Measurements from ENCODE around the gene CDH23.

Gene CDH23

GRCh38 chr10:71687480-71687879, 290.8 kb downstream of the CDH23 start:
- no peak for DNase-seq (ENCODE audit: low read depth in 1 of 2, low spot score in 1 of 2)
- in situ Hi-C loops (cut with HindIII; ENCODE audit: low pct_unique_long_range_greater_than_20kb, low sequenced_read_pairs) = no loop called here
- TF ChIP-seq JUND (IDR thresholded peaks at IDR 0.05; ENCODE audit: low read depth) = no peak

- in situ Hi-C loops (cut with HindIII; ENCODE audit: low pct_unique_long_range_greater_than_20kb, low sequenced_read_pairs) = no loop called here
- DNase-seq (ENCODE audit: low read depth in 1 of 2, low spot score in 1 of 2) = no peak
- TF ChIP-seq JUND (IDR thresholded peaks at IDR 0.05; ENCODE audit: low read depth) = no peak
Observed at GRCh38 chr10:71688256-71688655, 291.5 kb downstream of the CDH23 start.

GRCh38 chr10:71690094-71690720, 293.5 kb downstream of the CDH23 start:
- TF ChIP-seq JUND (IDR thresholded peaks at IDR 0.05; ENCODE audit: low read depth) = no peak
- no peak for DNase-seq (ENCODE audit: low read depth in 1 of 2, low spot score in 1 of 2)
- in situ Hi-C loops (cut with HindIII; ENCODE audit: low pct_unique_long_range_greater_than_20kb, low sequenced_read_pairs) = no loop called here

GRCh38 chr10:71691405-71691804, 294.7 kb downstream of the CDH23 start:
- TF ChIP-seq JUND (IDR thresholded peaks at IDR 0.05; ENCODE audit: low read depth) = no peak
- DNase-seq (ENCODE audit: low read depth in 1 of 2, low spot score in 1 of 2) = no peak
- in situ Hi-C loops (cut with HindIII; ENCODE audit: low pct_unique_long_range_greater_than_20kb, low sequenced_read_pairs) = no loop called here

- TF ChIP-seq JUND (IDR thresholded peaks at IDR 0.05; ENCODE audit: low read depth) = no peak
- no peak for DNase-seq (ENCODE audit: low read depth in 1 of 2, low spot score in 1 of 2)
- in situ Hi-C loops (cut with HindIII; ENCODE audit: low pct_unique_long_range_greater_than_20kb, low sequenced_read_pairs) = no loop called here
Observed at GRCh38 chr10:71692598-71693306, 296.0 kb downstream of the CDH23 start.

GRCh38 chr10:71693377-71693776, 296.7 kb downstream of the CDH23 start:
- no peak for TF ChIP-seq JUND (IDR thresholded peaks at IDR 0.05; ENCODE audit: low read depth)
- in situ Hi-C loops (cut with HindIII; ENCODE audit: low pct_unique_long_range_greater_than_20kb, low sequenced_read_pairs) = no loop called here
- DNase-seq (ENCODE audit: low read depth in 1 of 2, low spot score in 1 of 2) = no peak

GRCh38 chr10:71694039-71694501, 297.4 kb downstream of the CDH23 start:
- no peak for DNase-seq (ENCODE audit: low read depth in 1 of 2, low spot score in 1 of 2)
- TF ChIP-seq JUND (IDR thresholded peaks at IDR 0.05; ENCODE audit: low read depth) = no peak
- in situ Hi-C loops (cut with HindIII; ENCODE audit: low pct_unique_long_range_greater_than_20kb, low sequenced_read_pairs) = no loop called here

- DNase-seq (ENCODE audit: low read depth in 1 of 2, low spot score in 1 of 2) = no peak
- in situ Hi-C loops (cut with HindIII; ENCODE audit: low pct_unique_long_range_greater_than_20kb, low sequenced_read_pairs) = no loop called here
- no peak for TF ChIP-seq JUND (IDR thresholded peaks at IDR 0.05; ENCODE audit: low read depth)
Observed at GRCh38 chr10:71694567-71694968, 297.8 kb downstream of the CDH23 start.

- DNase-seq (ENCODE audit: low read depth in 1 of 2, low spot score in 1 of 2) = no peak
- in situ Hi-C loops (cut with HindIII; ENCODE audit: low pct_unique_long_range_greater_than_20kb, low sequenced_read_pairs) = no loop called here
- TF ChIP-seq JUND (IDR thresholded peaks at IDR 0.05; ENCODE audit: low read depth) = no peak
Observed at GRCh38 chr10:71695502-71696476, 299.1 kb downstream of the CDH23 start.

- in situ Hi-C loops (cut with HindIII; ENCODE audit: low pct_unique_long_range_greater_than_20kb, low sequenced_read_pairs) = no loop called here
- peak; percentile 48 to 58 for DNase-seq (ENCODE audit: low read depth in 1 of 2, low spot score in 1 of 2)
- TF ChIP-seq JUND (IDR thresholded peaks at IDR 0.05; ENCODE audit: low read depth) = no peak
Observed at GRCh38 chr10:71696628-71697326, 300.1 kb downstream of the CDH23 start.

GRCh38 chr10:71697938-71698709, 301.4 kb downstream of the CDH23 start:
- TF ChIP-seq JUND (IDR thresholded peaks at IDR 0.05; ENCODE audit: low read depth) = no peak
- in situ Hi-C loops (cut with HindIII; ENCODE audit: low pct_unique_long_range_greater_than_20kb, low sequenced_read_pairs) = no loop called here
- DNase-seq (ENCODE audit: low read depth in 1 of 2, low spot score in 1 of 2) = no peak

Data from T47D (cell line).